KMS-11 (cell line): ENCODE results near the gene PRPF19.

Experiments
- H2AFZ ChIP-seq: fragments of 200-600 bp; sonication (generic); 2 replicates; pipeline ENCODE4 v1.6.1; 2016; ENCODE audit warnings: antibody characterized with exemption, mixed run types, low read depth
- H3K27ac ChIP-seq: fragments of 200-600 bp; sonication (generic); 2 replicates; pipeline ENCODE4 v1.6.1; 2016; ENCODE audit warnings: mild to moderate bottlenecking, mixed run types
- H3K27me3 ChIP-seq: fragments of 200-600 bp; sonication (generic); 2 replicates; pipeline ENCODE4 v1.6.1; 2017; ENCODE audit warnings: mild to moderate bottlenecking, low read depth, mixed run types, moderate library complexity; ENCODE audit not compliant: insufficient read depth
- H3K36me3 ChIP-seq: fragments of 200-600 bp; sonication (generic); 2 replicates; pipeline ENCODE4 v1.6.1; 2017; ENCODE audit warnings: mild to moderate bottlenecking, mixed run types; ENCODE audit not compliant: insufficient read depth
- H3K4me1 ChIP-seq: fragments of 200-600 bp; sonication (generic); 2 replicates; pipeline ENCODE4 v1.6.1; 2016; ENCODE audit warnings: mild to moderate bottlenecking, low read depth, mixed run types; ENCODE audit not compliant: poor library complexity, severe bottlenecking
- H3K4me2 ChIP-seq: fragments of 200-600 bp; sonication (generic); 2 replicates; pipeline ENCODE4 v1.7.0; 2016; ENCODE audit warnings: mild to moderate bottlenecking, mixed run types
- H3K4me3 ChIP-seq: fragments of 200-600 bp; sonication (generic); IDR thresholded peaks from 2 replicates; pipeline ENCODE4 v1.6.1; 2017; ENCODE audit warnings: low read depth, low read length, mixed read lengths; ENCODE audit not compliant: insufficient read depth
- H3K79me2 ChIP-seq: fragments of 200-600 bp; sonication (generic); 2 replicates; pipeline ENCODE4 v1.6.1; 2016; ENCODE audit warnings: low read depth, mixed run types; ENCODE audit not compliant: insufficient read depth
- H3K9ac ChIP-seq: fragments of 200-600 bp; sonication (generic); 2 replicates; pipeline ENCODE4 v1.6.1; 2016; ENCODE audit warnings: mild to moderate bottlenecking, mixed run types
- H4K20me1 ChIP-seq: fragments of 200-600 bp; sonication (generic); 2 replicates; pipeline ENCODE4 v1.6.1; 2016; ENCODE audit warnings: mild to moderate bottlenecking, mixed run types; ENCODE audit not compliant: insufficient read depth
- CTCF ChIP-seq: fragments of 200-600 bp; sonication (generic); conservative IDR thresholded peaks from 2 replicates; pipeline ENCODE4 v1.6.1; 2017; ENCODE audit warnings: low read depth, mild to moderate bottlenecking, antibody characterized with exemption, low read length, moderate library complexity, mixed read lengths

PRPF19 gene

GRCh38 chr11:60870733-60871377 lies 35.5 kb downstream of the PRPF19 start:
- no peak overlapping the region for H3K9ac ChIP-seq

GRCh38 chr11:60870276-60870675 lies 36.1 kb downstream of the PRPF19 start:
- H3K36me3 ChIP-seq, result no peaks in the 10 kb centered on the region
- H3K27me3 ChIP-seq, result no peaks in the 10 kb centered on the region
- H3K79me2 ChIP-seq, result no peaks in the 10 kb centered on the region
- no peak overlapping the region for H3K4me3 ChIP-seq
- H3K9ac ChIP-seq, result no peak overlapping the region
- H3K27ac ChIP-seq, result peak overlapping the region; percentile 19; the same call in 1 of the 2 replicates
- no peaks in the 10 kb centered on the region for H4K20me1 ChIP-seq
- no peak overlapping the region for H2AFZ ChIP-seq
- H3K4me1 ChIP-seq, result peaks cover 37% of the 10 kb centered on the region
- H3K4me2 ChIP-seq, result peak overlapping the region; percentile 61
- TF ChIP-seq CTCF, result no peak

More at GRCh38 chr11:60870733-60871377, 35.5 kb downstream of the PRPF19 start:
- Histone ChIP-seq H3K79me2 (no peaks in the 10 kb centered on the region), H3K4me2 (peak overlapping the region; percentile 61), H3K36me3 (no peaks in the 10 kb centered on the region), H3K27me3 (no peaks in the 10 kb centered on the region), H3K4me3 (no peak overlapping the region), H3K4me1 (peaks cover 37% of the 10 kb centered on the region), H2AFZ (no peak overlapping the region), H3K27ac (peak overlapping the region; percentile 19; the same call in 1 of the 2 replicates), H4K20me1 (no peaks in the 10 kb centered on the region)
- no peak for TF ChIP-seq CTCF

- no peak overlapping the region; the same call in 1 of the 2 replicates for H3K4me2 ChIP-seq
- no peak overlapping the region for H2AFZ ChIP-seq
- no peak overlapping the region for H3K9ac ChIP-seq
- no peaks in the 10 kb centered on the region for H3K27me3 ChIP-seq
- H3K4me3 ChIP-seq, result no peak overlapping the region
- H3K79me2 ChIP-seq, result no peaks in the 10 kb centered on the region
- no peak for TF ChIP-seq CTCF
- peaks cover 37% of the 10 kb centered on the region for H3K4me1 ChIP-seq
- no peaks in the 10 kb centered on the region for H3K36me3 ChIP-seq
- no peak overlapping the region; the same call in 1 of the 2 replicates for H3K27ac ChIP-seq
- H4K20me1 ChIP-seq, result no peaks in the 10 kb centered on the region
Observed at GRCh38 chr11:60869451-60869825, 36.9 kb downstream of the PRPF19 start.

- no peaks in the 10 kb centered on the region for H3K36me3 ChIP-seq
- no peak overlapping the region for H3K27ac ChIP-seq
- H4K20me1 ChIP-seq, result no peaks in the 10 kb centered on the region
- no peak overlapping the region for H3K4me2 ChIP-seq
- TF ChIP-seq CTCF, result no peak
- H3K79me2 ChIP-seq, result no peaks in the 10 kb centered on the region
- no peaks in the 10 kb centered on the region for H3K27me3 ChIP-seq
- no peak overlapping the region for H2AFZ ChIP-seq
- no peak overlapping the region for H3K4me3 ChIP-seq
- H3K9ac ChIP-seq, result no peak overlapping the region
- peaks cover 37% of the 10 kb centered on the region for H3K4me1 ChIP-seq
Observed at GRCh38 chr11:60868682-60869450, 37.5 kb downstream of the PRPF19 start.
